NCI-H187 treated with DMSO at 0.1 percent for 48 hours (cell line): ENCODE data around the gene RPS16.
"Not testable (repeated sequence)": the region's sequence is repeated elsewhere in the genome, so short reads cannot be mapped to it uniquely, and the experiment has no call there.

Experiments used
- DNase-seq: peaks from one replicate; lab custom pipeline; 2025; lab: John Stamatoyannopoulos, UW

The RPS16 gene

DNA sequence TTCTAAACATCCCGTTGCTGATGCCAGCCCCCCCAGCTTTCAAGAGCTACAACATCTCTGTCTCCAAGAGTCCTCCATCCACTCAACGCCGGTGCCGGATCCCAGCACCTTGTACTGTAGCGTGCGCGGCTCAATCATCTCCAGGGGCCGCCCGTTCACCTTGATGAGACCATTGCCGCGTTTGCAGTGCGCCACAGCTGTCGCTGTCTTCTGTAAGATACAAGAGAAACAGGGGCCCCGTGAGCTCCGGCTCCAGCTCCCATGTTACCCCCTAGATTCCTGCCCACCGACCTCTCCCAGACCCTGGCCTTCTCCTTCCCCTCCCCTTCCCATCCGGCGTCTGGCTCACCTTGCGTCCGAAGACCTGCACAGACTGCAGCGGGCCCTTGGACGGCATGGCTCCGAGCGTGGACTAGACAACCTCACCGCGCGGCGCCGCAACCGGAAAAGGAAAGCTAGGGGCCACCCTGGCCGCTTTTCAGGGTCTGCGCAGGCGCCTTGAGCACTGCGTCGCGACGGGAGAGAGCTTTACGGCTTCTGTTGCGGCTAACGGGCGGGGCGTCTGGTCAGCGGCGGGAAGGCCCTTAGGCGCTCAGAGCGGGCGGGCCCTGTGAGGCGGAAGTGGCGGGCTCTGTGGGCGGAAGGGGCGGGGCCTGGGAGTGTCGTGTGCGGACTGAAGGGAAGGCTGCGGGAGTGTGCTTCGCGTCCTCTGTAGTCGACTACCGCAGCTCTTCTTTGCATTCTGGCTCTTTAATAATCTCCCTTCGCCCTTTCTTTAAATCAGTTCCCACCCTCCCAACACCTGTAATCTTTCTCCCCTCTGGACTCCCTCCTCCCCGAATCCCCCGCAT is at the start of gene RPS16:
TSS of gene RPS16 (minus strand) at position 451 of the 851 bp plus-strand sequence. CDS start at position 397, 54 bp downstream.
- peak; percentile 94 for DNase-seq

DNA sequence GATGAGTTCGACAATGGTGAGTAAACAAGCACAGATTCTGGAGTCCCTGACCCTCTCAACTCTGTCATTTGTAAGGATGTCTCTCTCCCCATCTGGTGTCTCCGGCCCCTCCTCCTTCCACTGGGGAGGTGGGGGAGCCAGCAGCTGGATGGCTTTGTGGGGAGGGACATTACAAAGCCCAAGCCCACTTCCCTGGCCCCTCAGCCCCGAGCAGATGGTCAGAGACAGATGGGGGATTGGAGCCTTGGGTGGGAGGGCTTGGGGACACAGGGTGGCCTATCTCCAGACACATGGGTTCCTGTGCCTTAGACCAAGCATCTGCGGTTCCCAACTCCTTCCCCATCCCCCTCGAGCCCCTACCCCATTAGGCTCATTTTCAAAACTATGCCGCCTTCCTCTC is 47.4 kb upstream of the RPS16 start:
- DNase-seq, result no peak

DNA sequence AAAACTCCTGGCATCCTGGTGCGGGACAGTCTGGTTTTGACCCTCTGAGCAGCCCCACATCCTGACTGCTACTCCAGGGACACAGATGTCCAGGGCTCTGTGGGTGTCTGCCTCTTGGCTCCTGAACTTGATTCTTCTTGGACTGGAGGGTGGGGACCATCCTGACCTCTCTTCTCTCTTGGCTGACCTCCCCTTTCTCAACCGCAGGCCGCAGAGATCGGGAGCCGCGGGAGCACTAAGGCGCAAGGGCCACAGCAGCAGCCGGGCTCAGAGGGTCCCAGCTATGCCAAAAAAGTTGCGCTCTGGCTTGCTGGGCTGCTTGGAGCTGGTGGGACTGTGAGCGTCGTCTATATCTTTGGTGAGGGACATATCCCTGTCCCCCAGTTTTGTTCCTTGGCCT is 45.9 kb upstream of the RPS16 start:
- no peak for DNase-seq

DNA sequence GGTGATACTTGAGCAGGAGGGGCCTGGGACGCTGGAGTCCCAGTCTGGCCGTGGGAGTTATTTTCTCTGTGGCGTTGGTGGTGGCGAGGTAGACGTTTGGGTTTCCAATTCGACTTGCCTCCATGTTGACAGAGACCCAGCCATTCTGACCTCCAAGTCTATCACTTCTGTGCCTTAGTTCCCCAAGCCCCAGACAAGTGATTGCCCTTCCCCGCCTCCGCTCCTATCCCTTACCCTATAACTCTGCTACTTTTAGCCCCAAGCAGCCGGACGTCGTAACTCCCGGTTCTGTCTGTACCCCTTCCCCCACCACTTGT is 45.4 kb upstream of the RPS16 start:
- no peak for DNase-seq

DNA sequence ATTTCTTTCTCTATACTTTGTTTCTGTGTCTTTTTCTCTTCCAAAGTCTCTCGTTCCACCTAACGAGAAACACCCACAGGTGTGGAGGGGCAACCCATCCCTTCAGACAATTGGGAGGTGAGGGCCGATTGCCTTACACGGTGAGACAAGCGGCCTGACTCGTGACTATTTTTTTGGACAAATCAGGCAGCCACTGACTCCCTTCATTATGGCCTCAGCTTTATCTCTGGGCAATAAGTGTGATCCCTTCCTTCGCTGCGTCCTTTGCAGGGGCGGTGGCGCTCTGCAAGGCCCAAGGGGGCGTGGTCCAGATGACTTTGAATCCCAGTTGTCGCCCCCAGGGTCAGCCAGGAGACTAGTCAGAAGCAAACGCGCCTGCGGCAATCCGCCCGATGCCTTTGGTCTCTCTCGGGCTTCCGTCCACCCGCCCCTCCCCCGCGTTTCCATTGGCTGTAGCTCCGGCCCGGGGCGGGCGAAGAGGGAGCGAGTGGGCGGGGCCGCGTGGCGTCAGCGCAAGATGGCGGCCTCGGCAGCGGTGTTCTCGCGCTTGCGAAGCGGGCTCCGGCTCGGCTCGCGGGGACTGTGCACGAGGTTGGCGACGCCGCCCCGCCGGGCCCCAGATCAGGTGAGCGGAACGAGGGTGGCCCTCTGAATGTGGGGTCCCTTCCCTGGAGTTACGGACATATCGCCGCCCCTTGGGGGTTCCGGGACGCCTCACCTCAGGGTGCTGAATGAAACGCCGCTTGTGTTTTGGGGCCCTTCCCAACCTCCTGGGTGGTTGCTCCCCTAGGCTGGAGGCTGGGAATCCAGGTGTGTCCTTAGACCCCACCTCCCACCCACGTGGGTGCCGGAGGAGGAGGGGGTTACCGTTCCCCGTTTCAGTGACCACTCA is 44.8 kb upstream of the RPS16 start, which contains the start of gene TIMM50:
TSS of gene TIMM50 (plus strand) at position 502 of the 892 bp plus-strand sequence. CDS start at position 518, 16 bp downstream.
- peak; percentile 78 for DNase-seq

DNA sequence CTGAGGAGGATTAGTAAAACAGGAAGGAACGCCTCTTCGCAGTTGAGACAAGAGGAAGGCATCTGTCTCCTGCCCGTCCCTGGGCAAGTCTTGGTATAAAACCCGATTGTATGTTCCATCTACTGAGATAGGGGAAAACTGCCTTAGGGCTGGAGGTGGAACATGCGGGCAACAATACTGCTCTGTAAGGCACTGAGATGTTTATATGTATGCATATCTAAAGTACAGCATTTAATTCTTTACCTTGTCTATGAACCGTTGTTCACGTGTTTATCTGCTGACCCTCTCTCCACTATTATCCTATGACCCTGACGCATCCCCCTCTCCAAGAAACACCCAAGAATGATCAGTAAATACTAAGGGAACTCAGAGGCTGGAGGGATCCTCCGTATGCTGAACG is 44.2 kb upstream of the RPS16 start:
- DNase-seq, result no peak

DNA sequence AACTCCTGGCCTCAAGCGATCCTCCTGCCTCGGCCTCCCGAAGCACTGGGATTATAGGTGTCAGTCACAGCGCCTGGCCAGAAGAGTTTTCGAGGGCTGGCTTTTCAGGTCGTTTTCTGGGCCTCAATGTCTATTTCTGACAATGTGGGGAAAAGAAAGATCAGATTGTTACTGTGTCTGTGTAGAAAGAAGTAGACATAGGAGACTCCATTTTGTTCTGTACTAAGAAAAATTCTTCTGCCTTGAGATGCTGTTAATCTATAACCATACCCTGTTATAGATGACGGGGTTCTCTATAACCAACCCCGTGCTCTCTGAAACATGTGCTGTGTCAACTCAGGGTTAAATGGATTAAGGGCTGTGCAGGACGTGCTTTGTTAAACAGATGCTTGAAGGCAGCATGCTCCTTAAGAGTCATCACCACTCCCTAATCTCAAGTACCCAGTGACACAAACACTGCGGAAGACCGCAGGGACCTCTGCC is 43.6 kb upstream of the RPS16 start:
- DNase-seq, result not testable (repeated sequence)

DNA sequence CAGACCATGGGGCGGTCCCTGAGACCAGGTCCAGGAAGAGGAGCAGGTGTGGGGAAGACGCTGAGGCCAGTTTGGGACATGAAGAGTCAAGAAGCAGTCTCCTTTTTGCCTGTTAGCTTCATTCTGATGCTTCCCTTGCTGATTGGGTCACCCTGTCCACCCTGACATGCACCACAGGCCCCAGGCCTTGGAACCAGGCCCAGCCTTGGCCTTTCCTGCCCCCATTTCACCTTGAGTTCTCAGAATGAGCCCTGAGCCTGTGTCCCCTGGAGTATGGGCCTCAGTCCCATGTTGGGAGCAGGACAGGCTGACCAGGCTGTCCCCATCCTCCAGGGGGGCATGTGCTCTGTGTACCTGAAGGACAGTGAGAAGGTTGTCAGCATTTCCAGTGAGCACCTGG is 40.0 kb upstream of the RPS16 start:
- DNase-seq, result no peak

DNA sequence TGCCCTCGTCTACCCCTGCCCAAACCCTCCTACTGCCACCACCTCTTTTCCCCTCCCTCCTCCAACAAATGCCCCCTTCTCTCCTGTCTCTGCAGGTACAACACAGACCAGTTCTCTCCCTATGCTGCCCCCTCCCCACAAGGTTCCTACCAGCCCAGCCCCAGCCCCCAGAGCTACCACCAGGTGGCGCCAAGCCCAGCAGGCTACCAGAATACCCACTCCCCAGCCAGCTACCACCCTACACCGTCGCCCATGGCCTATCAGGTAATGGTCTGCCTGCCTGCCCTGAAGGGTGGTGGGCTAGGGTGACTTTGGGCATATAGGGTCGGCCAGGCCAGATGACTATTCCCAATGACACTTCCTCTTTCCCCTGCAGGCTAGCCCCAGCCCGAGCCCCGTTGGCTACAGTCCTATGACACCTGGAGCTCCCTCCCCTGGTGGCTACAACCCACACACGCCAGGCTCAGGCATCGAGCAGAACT is 38.4 kb upstream of the RPS16 start:
- no peak for DNase-seq

DNA sequence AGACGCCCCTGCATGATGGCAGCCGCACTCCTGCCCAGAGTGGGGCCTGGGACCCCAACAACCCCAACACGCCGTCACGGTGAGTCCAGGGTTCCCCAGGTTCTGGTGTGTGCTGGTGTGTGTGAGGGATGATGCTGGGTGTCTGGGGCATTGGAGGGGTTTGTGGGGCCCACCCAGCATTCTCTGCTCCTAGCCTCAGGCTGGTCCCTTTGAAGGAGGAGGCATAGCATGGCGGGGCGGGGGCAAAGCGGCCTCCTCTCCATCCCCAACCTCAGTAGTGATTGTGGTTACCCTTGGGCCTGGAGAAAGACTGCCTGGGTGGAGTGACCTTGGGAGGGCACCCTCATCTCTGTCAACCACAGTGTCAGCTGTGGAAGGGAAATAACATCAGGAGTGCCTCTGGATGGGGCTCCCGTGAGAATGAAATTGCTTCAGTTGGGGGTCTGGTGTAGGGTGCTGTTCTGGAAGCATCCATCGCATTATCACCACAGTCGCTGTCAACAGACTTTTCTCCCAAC is 37.8 kb upstream of the RPS16 start:
- no peak for DNase-seq

DNA sequence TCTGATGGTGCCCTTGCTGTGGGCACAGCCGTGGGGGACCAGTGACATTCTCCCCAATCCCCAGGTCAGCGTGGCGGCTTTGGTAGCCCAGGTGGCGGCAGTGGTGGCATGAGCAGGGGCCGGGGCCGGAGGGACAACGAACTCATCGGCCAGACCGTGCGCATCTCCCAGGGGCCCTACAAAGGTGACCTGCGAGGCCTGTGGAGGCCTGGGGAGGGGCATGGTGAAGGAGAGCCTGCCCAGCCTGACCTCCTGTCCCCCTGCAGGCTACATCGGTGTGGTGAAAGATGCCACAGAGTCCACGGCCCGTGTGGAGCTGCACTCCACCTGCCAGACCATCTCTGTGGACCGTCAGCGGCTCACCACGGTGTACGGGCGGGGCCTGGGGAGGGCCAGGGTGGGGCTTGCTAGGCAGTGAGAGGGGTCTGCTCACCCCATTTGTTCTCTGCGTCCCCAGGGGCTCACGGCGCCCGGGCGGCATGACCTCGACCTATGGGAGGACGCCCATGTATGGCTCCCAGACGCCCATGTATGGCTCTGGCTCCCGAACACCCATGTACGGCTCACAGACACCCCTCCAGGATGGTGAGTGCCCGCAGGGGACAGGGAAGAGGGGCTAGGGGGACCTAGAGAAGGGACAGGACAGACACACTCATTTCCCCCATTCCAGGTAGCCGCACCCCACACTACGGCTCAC is 37.1 kb upstream of the RPS16 start:
- no peak for DNase-seq

DNA sequence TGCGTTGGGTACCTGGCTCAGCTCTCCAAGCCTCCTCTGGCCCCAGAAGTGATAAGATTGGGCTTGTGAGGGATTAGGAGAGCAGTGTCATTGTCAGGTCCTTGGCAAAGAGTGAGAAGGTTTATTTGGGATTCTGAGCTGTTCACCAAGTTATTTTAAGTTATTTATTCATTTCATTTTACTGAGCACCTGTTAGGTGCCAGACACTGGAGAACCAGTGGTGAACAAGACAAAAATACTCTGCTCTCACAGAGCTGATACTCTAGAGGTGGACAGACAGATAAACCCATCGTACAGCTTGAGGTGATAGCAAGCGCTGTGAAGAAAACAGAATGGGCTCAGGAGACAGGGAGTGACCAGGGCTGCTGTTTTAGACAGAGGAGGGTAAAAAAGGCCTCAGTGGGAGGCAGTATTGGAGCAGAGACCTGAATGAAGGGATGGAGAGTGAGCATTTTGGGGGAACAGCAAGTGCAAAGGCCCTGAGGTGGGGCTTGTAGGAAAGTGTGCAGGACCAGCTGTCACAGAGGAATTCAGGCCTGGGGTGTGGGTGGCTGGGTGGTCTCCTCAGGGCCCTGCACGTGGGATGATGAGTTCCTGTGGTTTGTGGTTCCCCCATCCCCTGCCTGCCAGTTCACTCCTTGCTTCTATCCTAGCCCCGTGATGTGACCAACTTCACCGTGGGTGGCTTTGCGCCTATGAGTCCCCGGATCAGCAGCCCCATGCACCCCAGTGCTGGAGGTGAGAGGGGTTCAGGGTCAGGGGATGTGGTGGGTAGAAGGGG is 36.2 kb upstream of the RPS16 start:
- no peak for DNase-seq

DNA sequence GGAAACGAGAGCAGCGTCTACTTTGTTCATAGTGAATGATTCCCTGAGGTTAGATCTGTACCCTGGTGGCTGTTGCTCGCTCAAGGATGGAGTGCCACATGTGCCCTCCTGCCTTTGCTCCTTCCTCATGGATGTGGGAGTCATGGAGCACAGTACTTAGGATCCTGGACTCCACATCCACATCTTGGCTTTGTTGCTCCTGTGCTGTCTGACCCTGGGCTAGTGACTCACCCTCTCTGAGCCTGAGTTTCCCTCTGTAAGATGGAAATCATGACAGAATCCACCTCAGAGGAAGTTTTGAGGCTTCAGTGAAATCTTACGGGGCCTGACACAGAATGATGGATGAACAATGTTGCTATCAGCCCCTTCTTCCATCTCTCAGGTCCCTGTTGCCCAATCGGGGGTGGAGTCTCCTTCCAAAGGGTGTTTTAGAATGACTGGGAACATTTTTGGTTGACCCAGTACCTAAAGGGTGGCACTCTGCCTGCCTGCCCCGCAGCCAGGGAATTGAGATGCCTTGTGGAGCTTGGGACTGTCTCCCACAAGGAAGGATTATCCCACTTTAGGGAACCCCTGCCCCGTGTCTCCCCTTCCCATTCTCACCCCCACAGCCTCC is 35.1 kb upstream of the RPS16 start:
- no peak for DNase-seq

DNA sequence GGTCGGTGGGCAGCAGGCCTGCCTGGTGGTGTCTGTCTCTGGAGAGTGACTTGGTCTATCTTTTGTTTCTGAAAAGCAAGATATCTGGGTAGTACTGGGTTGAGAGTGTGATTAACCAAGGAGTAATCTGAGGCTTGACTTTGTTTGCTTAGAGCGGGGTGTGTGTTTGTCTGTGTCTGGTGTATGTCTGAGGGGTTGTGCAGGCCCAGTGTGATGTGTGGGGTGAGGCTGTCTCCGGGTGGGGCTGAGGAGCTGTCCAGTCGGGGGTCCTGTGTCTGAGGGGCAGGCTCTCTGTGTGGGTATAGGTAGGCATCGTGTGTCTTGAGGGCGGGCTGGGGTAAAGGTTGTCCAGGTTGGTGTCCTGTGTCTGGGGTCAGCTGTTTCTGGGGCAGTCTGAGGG is 33.8 kb upstream of the RPS16 start:
- DNase-seq, result no peak

DNA sequence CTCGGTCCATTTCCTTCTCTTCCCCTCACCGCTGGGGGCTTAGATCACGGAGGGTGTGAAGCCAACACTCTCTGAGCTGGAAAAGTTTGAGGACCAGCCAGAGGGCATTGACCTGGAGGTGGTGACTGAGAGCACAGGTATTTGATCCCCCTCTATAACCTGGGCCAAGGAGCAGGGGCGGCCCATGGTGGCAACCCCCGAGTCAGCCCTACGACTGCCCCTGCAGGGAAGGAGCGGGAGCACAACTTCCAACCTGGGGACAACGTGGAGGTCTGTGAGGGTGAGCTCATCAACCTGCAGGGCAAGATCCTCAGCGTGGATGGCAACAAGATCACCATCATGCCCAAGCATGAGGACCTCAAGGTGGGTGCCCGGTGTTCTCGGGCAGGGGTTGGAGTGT is 33.3 kb upstream of the RPS16 start:
- no peak for DNase-seq

DNA sequence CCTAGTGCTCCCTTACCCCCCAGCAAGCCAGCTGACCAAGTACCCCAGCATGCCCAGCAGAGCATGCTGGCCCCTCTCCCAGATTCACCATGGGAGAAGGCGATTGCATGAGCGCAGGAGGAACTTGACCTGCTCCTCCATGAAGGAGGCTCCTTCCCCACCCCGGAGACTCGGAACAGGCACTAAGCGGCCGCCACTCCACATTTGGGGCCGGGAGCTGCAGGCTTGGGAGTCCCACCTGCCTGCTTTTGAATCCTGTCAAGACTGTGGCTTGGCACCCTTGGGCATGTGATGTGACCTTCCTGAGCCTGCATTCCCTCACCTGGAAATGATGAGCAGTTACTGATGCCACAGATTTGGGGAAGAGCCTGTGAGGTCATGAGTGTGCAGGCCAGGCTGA is 32.2 kb upstream of the RPS16 start:
- no peak for DNase-seq

DNA sequence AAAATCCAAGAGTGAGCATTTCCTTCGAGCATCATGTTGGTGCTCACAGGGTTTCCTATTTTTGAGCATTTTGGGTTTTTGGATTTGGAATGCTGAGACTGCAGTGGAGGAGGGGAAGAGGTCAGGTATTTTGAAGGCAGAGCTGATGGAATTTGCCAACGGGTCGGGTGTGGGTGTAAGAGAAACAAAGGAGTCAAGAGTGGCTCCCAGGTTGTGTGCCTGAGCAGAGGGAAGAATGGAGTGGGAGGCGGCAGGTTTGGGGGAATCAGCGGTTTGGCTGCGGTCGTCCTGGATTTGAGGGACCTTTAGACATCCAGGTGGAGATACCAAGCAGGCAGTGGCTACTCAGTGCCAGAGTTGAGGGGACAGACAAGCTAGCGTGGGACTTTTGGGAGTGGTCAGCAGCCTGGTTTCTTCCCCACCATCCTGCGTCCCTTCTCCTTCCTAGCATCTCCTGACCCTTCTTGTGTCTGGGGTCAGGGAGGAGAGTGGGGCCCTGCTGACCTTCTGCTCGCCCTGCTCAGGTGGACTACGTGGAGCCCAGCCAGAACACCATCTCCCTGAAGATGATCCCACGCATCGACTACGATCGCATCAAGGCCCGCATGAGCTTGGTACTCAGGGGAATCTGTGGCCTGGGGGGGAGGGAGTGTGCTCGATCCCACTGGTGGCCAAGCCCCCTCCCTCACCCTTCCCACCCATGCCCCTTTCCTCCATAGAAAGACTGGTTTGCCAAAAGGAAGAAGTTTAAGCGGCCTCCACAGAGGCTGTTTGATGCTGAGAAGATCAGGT is 30.4 kb upstream of the RPS16 start:
- no peak for DNase-seq

DNA sequence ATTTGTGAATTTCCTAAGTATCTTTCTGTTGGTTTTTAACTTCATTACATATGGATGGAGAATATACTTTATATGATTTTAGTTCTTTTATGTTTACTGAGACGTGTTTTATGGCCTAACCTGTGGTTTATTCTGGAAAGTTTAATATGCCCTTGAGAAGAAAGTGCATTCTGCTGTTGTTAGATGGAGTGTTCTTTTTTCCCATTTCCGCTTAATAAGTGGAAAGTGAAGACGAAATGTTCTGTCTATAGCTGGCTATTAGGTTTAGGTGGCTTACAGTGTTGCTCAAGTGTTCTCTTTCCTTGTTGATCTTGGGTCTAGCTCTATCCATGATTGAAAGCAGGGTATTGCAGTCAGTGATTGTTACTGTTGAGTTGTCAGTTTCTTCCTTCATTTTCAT is 27.7 kb upstream of the RPS16 start:
- DNase-seq, result no peak

DNA sequence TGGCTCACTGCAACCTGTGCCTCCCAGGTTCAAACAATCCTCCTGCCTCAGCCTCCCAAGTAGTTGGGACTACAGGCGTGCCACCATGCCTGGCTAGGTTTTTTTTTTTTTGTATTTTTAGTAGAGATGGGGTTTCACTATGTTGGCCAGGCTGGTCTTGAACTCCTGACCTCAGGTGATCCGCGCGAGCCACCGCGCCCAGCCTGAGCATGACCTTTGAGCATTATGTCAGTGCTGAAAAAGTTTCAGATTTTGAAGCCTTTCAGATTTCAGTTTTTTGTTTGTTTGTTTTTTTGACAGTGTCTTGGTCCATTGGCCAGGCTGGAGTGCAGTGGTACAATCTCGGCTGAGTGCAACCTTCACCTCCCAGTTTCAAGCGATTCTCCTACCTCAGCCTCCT is 15.5 kb upstream of the RPS16 start:
- DNase-seq, result not testable (repeated sequence)
